B cell (primary cell): Measurements from ENCODE around the gene ZNF710. TPM values are rescaled to one million over a fixed set of nuclear protein-coding genes. Genes with fewer than 3 reads are reported as not detected.
A peak's percentile ranks its signal among the peaks of the same experiment; 100 is the strongest.

Source experiments
- ATAC-seq: fragments of 200-7000 bp; cut with Tn5 transposase; one replicate; pipeline ENCODE4 v1.10.0; 2021; ENCODE audit warnings: low read depth, mild to moderate bottlenecking, moderate number of reproducible peaks, moderate library complexity
- CTCF ChIA-PET: fragments of 350-600 bp; sonication (Branson Sonifier 250); formaldehyde crosslinking; loops from one replicate; lab custom pipeline; 2021; ENCODE audit warnings: antibody characterized with exemption, inconsistent platforms; lab: Charles Lee
- POLR2A ChIA-PET: fragments of 350-600 bp; sonication (Branson Sonifier 250); formaldehyde crosslinking; loops from one replicate; lab custom pipeline; 2021; ENCODE audit warnings: antibody characterized with exemption; lab: Charles Lee
- DNase-seq: peaks from one replicate; pipeline ENCODE4 v3.0.0; 2013
- H2AFZ ChIP-seq: 2 replicates; pipeline ENCODE4 v1.6.1; 2012; ENCODE audit warnings: mild to moderate bottlenecking, low read depth, low read length; ENCODE audit not compliant: insufficient read depth, poor library complexity, severe bottlenecking
- H3K27ac ChIP-seq, 2 donors: 1 replicate in 1 of 2; 2 replicates in 1 of 2; pipeline ENCODE4 v1.5.1; 2012 to 2013; ENCODE audit warnings: low read length in 2 of 2, mild to moderate bottlenecking in 2 of 2, moderate library complexity in 1 of 2
- H3K27me3 ChIP-seq, 4 experiments: fragments of 200-600 bp in 1 of 4; sonication (generic) in 1 of 4; replicated peaks in 1 of 4; 1 replicate in 2 of 4; 2 replicates in 2 of 4; pipeline versions ENCODE4 v1.6.1 to v1.7.0; 2013 to 2016; ENCODE audit warnings: low read length in 3 of 4, mild to moderate bottlenecking in 2 of 4, mixed read lengths in 1 of 4, moderate library complexity in 1 of 4; ENCODE audit not compliant: insufficient read depth in 4 of 4, control insufficient read depth in 3 of 4; ENCODE audit errors: control extremely low read depth in 1 of 4
- H3K36me3 ChIP-seq, 2 experiments: replicated peaks in 1 of 2; 1 replicate in 1 of 2; 2 replicates in 1 of 2; pipeline versions ENCODE4 v1.6.1 to v1.7.1; 2013; ENCODE audit warnings: low read length in 1 of 2; ENCODE audit not compliant: insufficient read depth in 2 of 2, control insufficient read depth in 1 of 2; ENCODE audit errors: control extremely low read depth in 1 of 2, extremely low read depth in 1 of 2
- H3K4me1 ChIP-seq, 2 donors: fragments of 200-600 bp in 1 of 2; sonication (generic) in 1 of 2; 1 replicate in 1 of 2; 2 replicates in 1 of 2; pipeline versions ENCODE4 v1.5.1 to v1.6.1; 2013 to 2017; ENCODE audit warnings: low read length in 2 of 2; ENCODE audit not compliant: control insufficient read depth in 2 of 2, insufficient read depth in 2 of 2
- H3K4me2 ChIP-seq: replicated peaks from 2 replicates; pipeline ENCODE3; 2012; ENCODE audit warnings: mild to moderate bottlenecking, low read depth, low read length; ENCODE audit not compliant: poor library complexity, severe bottlenecking
- H3K4me3 ChIP-seq, 5 experiments: fragments of 200-600 bp in 1 of 5; sonication (generic) in 1 of 5; 1 replicate in 3 of 5; 2 replicates in 2 of 5; pipeline versions ENCODE4 v1.5.1 to v1.7.0; 2011 to 2016; ENCODE audit warnings: low read length in 4 of 5, mild to moderate bottlenecking in 4 of 5, low read depth in 2 of 5, control low read depth in 1 of 5, moderate library complexity in 1 of 5; ENCODE audit not compliant: insufficient read depth in 1 of 5; ENCODE audit errors: control extremely low read depth in 1 of 5, extremely low read depth in 1 of 5
- H3K79me2 ChIP-seq: fragments of 200-600 bp; sonication (generic); one replicate; pipeline ENCODE4 v1.6.0; 2016; ENCODE audit warnings: low read length; ENCODE audit not compliant: control insufficient read depth, insufficient read depth
- H3K9ac ChIP-seq: fragments of 200-600 bp; sonication (generic); 2 replicates; pipeline ENCODE4 v1.6.1; 2017; ENCODE audit warnings: mild to moderate bottlenecking, low read length, moderate library complexity
- H3K9me3 ChIP-seq, 3 donors: one replicate each; pipeline versions ENCODE4 v1.6.1 to v1.7.1; 2013; ENCODE audit warnings: low read length in 2 of 3; ENCODE audit not compliant: control insufficient read depth in 2 of 3, insufficient read depth in 1 of 3; ENCODE audit errors: control extremely low read depth in 1 of 3
- H4K20me1 ChIP-seq: 2 replicates; pipeline ENCODE4 v1.6.0; 2012; ENCODE audit warnings: mild to moderate bottlenecking, low read length; ENCODE audit not compliant: insufficient read depth, control insufficient read depth, poor library complexity, severe bottlenecking
- H3K27ac Mint-ChIP-seq: one replicate; pipeline ENCODE4 v1.8.0; 2021; ENCODE audit warnings: mixed read lengths
- H3K27me3 Mint-ChIP-seq: one replicate; pipeline ENCODE4 v1.8.0; 2021; ENCODE audit warnings: mixed read lengths
- H3K4me1 Mint-ChIP-seq: one replicate; pipeline ENCODE4 v1.8.0; 2021; ENCODE audit warnings: mixed read lengths
- H3K4me3 Mint-ChIP-seq: one replicate; pipeline ENCODE4 v1.8.0; 2021; ENCODE audit warnings: mixed read lengths
- H3K9me3 Mint-ChIP-seq: one replicate; pipeline ENCODE4 v1.8.0; 2022; ENCODE audit warnings: mixed read lengths; ENCODE audit not compliant: insufficient read depth
- EZH2 ChIP-seq: IDR thresholded peaks from 2 replicates; pipeline ENCODE4 v1.6.1; 2012; ENCODE audit warnings: borderline replicate concordance, low read depth, mild to moderate bottlenecking, moderate library complexity, low read length; ENCODE audit not compliant: insufficient read depth, poor library complexity, severe bottlenecking
- WGBS: methylation state at CpG from one replicate; pipeline ENCODE4 v1.1.5; 2013; ENCODE audit warnings: missing lambda C conversion rate; ENCODE audit not compliant: insufficient coverage; 5-methylcytosine and 5-hydroxymethylcytosine counted together
- intact Hi-C: fragments of 100-400 bp; cut with micrococcal nuclease; formaldehyde crosslinking; loops from one replicate; pipeline ENCODE4 v1.10.0; 2022
- polyA plus RNA-seq: library from polyadenylated mRNA; depleted of rRNA; stranded (reverse); fragments of >200 nt; gene quantifications from 2 replicates; pipeline ENCODE4 v1.2.3, GENCODE V29; 2012
- total RNA-seq, 2 donors: library from RNA; stranded (reverse); fragments of 120-200 nt in 1 of 2; gene quantifications; 1 replicate in 1 of 2; 2 replicates in 1 of 2; pipeline versions ENCODE4 v1.2.3 to v1.2.4, GENCODE V29; 2013 to 2022
- TF ChIP-seq, protein P1 (sequence below): fragments of 200-600 bp; IDR thresholded peaks from one replicate; pipeline ENCODE4 v1.8.0; 2022; ENCODE audit warnings: antibody characterized with exemption, mild to moderate bottlenecking

Gene ZNF710
- total and polyA plus RNA-seq, 2 donors (not counting 1 experiment from before 2014, with no cell fraction given) = 8.7 to 38.7 TPM

DNA sequence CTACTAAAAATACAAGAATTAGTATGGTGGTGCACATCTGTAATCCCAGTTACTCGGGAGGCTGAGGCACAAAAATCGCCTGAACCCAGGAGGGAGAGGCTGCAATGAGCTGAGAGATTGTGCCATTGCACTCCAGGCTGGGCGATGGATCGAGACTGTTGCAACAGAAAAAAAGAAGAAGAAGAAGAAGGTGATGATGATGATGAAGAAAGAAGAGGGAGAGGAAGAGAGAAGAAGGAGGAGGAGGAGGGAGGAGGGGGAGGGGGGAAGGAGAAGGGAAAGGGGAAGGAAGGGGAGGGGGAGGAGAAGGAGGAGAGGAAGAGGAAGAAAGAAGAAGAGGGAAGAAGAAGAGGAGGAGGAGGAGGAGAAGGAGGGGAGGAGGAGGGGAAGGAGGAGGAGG lies 33.2 kb upstream of the ZNF710 start:
- Mint-ChIP-seq H3K4me1 (peaks cover 15% of the 10 kb centered on the region), H3K9me3 (no peaks in the 10 kb centered on the region), H3K27me3 (no peaks in the 10 kb centered on the region), H3K27ac (no peak overlapping the region), H3K4me3 (no peak overlapping the region)
- Histone ChIP-seq H4K20me1 (no peaks in the 10 kb centered on the region), H3K27ac (no peak overlapping the region), H3K79me2 (no peaks in the 10 kb centered on the region), H3K9ac (no peak overlapping the region), H3K36me3 (no peaks in the 10 kb centered on the region), H3K27me3 (no peaks in the 10 kb centered on the region), H3K4me1 (peaks cover 11 to 16% of the 10 kb centered on the region in 2 donors), H3K4me3 (no peak overlapping the region), H3K4me2 (no peak overlapping the region), H3K9me3 (no peaks in the 10 kb centered on the region), H2AFZ (no peak overlapping the region)
- DNase-seq (no peak), ATAC-seq (no peak)
- TF ChIP-seq, protein P1, sequence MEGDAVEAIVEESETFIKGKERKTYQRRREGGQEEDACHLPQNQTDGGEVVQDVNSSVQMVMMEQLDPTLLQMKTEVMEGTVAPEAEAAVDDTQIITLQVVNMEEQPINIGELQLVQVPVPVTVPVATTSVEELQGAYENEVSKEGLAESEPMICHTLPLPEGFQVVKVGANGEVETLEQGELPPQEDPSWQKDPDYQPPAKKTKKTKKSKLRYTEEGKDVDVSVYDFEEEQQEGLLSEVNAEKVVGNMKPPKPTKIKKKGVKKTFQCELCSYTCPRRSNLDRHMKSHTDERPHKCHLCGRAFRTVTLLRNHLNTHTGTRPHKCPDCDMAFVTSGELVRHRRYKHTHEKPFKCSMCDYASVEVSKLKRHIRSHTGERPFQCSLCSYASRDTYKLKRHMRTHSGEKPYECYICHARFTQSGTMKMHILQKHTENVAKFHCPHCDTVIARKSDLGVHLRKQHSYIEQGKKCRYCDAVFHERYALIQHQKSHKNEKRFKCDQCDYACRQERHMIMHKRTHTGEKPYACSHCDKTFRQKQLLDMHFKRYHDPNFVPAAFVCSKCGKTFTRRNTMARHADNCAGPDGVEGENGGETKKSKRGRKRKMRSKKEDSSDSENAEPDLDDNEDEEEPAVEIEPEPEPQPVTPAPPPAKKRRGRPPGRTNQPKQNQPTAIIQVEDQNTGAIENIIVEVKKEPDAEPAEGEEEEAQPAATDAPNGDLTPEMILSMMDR = no peak
- TF ChIP-seq EZH2 = no peak
- WGBS = 90% methylated on average over 4 of the region's 4 CpGs
- POLR2A ChIA-PET = no interaction called here
- intact Hi-C loops = no loop called here
- CTCF ChIA-PET = interaction anchor here (0.7 kb wide), 2 partner anchors 32 to 1088 kb away, joined by 3 to 4 read pairs; no protein-coding TSS in a partner anchor

DNA sequence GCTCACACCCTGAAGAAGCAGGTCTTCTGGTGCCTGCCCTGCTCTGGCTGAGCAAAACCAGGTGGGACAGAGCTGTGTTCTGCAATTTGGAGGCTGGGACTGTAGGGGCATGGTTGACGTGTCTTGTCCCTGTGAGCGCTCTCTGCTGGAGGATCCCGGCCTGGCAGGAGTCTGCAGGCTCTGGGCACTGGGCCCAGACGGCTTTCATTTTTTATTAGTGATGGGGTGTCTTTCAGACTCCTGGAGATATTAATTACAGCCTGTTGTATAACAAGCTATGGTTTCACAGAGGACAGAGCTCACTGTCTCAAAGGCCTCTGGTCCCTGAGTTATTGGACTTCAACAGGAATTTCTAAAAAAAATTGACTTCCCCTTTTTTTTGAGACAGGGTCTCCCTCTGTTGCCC lies 29.5 kb upstream of the ZNF710 start:
- no peak for TF ChIP-seq EZH2
- TF ChIP-seq, protein P1 = no peak
- Mint-ChIP-seq H3K9me3 (peaks cover 2% of the 10 kb centered on the region), H3K4me3 (no peak overlapping the region), H3K27me3 (no peaks in the 10 kb centered on the region), H3K4me1 (peaks cover 39% of the 10 kb centered on the region), H3K27ac (no peak overlapping the region)
- ATAC-seq = peak; percentile 61
- whole genome bisulfite sequencing = 90% methylated on average over 3 of the region's 4 CpGs
- Histone ChIP-seq H3K36me3 (no peaks in the 10 kb centered on the region), H3K9ac (no peak overlapping the region), H3K27me3 (no peaks in the 10 kb centered on the region), H3K4me2 (peak overlapping the region; percentile 8), H3K9me3 (peaks cover 0 to 8% (median 0%) of the 10 kb centered on the region in 3 donors), H3K79me2 (no peaks in the 10 kb centered on the region), H2AFZ (no peak overlapping the region), H3K27ac (no peak overlapping the region), H4K20me1 (no peaks in the 10 kb centered on the region), H3K4me3 (no peak overlapping the region), H3K4me1 (peaks cover 36 to 44% of the 10 kb centered on the region in 2 donors)
- POLR2A ChIA-PET = no interaction called here
- DNase-seq = peak; percentile 43
- CTCF ChIA-PET = interaction anchor here (0.6 to 2.4 kb wide), 5 partner anchors 10 to 242 kb away, joined by 3 to 18 read pairs (median 4); no protein-coding TSS in a partner anchor
- intact Hi-C loops = loop anchor here (1.0 kb wide), 1 partner anchor 100 kb away; no protein-coding TSS in a partner anchor
